COLO668 (cell line): ENCODE data around the gene TRMT44.
"Not testable (repeated sequence)": the region's sequence is repeated elsewhere in the genome, so short reads cannot be mapped to it uniquely, and the experiment has no call there.

Experiments
- DNase-seq: peaks from one replicate; lab custom pipeline; 2025; ENCODE audit not compliant: unreplicated experiment; lab: John Stamatoyannopoulos, UW

TRMT44 gene

GRCh38 chr4:8510191-8510590 is 69.6 kb downstream of the TRMT44 start:
- no peak for DNase-seq

- DNase-seq = no peak
These were observed 70.2 kb downstream of the TRMT44 start for GRCh38 chr4:8510611-8511285.

- no peak for DNase-seq
These were observed 71.9 kb downstream of the TRMT44 start for GRCh38 chr4:8512510-8512909.

GRCh38 chr4:8513080-8513479 is 72.5 kb downstream of the TRMT44 start:
- not testable (repeated sequence) for DNase-seq

GRCh38 chr4:8513931-8514330 is 73.4 kb downstream of the TRMT44 start:
- DNase-seq = no peak

GRCh38 chr4:8514391-8514790 is 73.8 kb downstream of the TRMT44 start:
- no peak for DNase-seq

- DNase-seq = no peak
These were observed 74.9 kb downstream of the TRMT44 start for GRCh38 chr4:8515316-8516060.

GRCh38 chr4:8516061-8516573 is 75.5 kb downstream of the TRMT44 start:
- DNase-seq = no peak

- no peak for DNase-seq
These were observed 76.5 kb downstream of the TRMT44 start for GRCh38 chr4:8516996-8517550.

- no peak for DNase-seq
These were observed 77.4 kb downstream of the TRMT44 start for GRCh38 chr4:8517946-8518345.

GRCh38 chr4:8522160-8523120 is 81.9 kb downstream of the TRMT44 start:
- DNase-seq = no peak

- no peak for DNase-seq
These were observed 82.6 kb downstream of the TRMT44 start for GRCh38 chr4:8523175-8523574.

- DNase-seq = no peak
These were observed 83.2 kb downstream of the TRMT44 start for GRCh38 chr4:8523766-8524165.

- no peak for DNase-seq
These were observed 84.2 kb downstream of the TRMT44 start for GRCh38 chr4:8524595-8525382.

GRCh38 chr4:8525383-8526120 is 85.0 kb downstream of the TRMT44 start:
- no peak for DNase-seq
